K562 (cell line): Measurements from ENCODE around the gene PTPN1. TPM values are rescaled to one million over a fixed set of nuclear protein-coding genes. Genes with fewer than 3 reads are reported as not detected.

Source experiments
- ATAC-seq: fragments of 200-7000 bp; cut with Tn5 transposase; 3 replicates; pipeline ENCODE4 v1.9.1; 2020; ENCODE audit warnings: moderate library complexity
- BruUV-seq: library from RNA; stranded (reverse); fragments of 400-500 nt; replicated peaks from 2 replicates; lab custom pipeline; 2021; lab: Mats Ljungman, UMichigan
- CTCF ChIA-PET: fragments of 300-600 bp; formaldehyde crosslinking; extraction: SDS; loops from one replicate; lab custom pipeline; 2021; ENCODE audit warnings: low intra/inter-chr PET ratio; lab: Yijun Ruan, JAX
- POLR2A ChIA-PET: fragments of 300-600, 350-650 bp; sonication (Branson Sonifier 250); formaldehyde crosslinking; extraction: SDS; loops from one replicate; lab custom pipeline; 2021; ENCODE audit warnings: antibody characterized with exemption, inconsistent platforms; lab: Yijun Ruan, JAX
- DNase-seq, 4 experiments: peaks; one replicate each; pipeline versions ENCODE4 v3.0.0 to v3.0.0-alpha.2; 2011 to 2018; ENCODE audit warnings: low spot score in 3 of 4, mixed read lengths in 3 of 4; ENCODE audit errors: extremely low read depth in 1 of 4
- FAIRE-seq: peaks from 2 replicates; lab custom pipeline; 2011; peaks lifted over from hg19 to GRCh38; lab: Jason Lieb, UNC
- H2AFZ ChIP-seq: 2 replicates; pipeline ENCODE4 v1.6.0; 2011; ENCODE audit warnings: low read depth, low read length, control low read depth, inconsistent platforms
- H3K27ac ChIP-seq: fragments of 200-600 bp; 3 replicates; pipeline ENCODE4 v1.8.0; 2011; ENCODE audit warnings: low read depth, mild to moderate bottlenecking, control low read depth, inconsistent platforms, low read length, moderate library complexity, mixed read lengths; ENCODE audit errors: extremely low read depth
- H3K27me3 ChIP-seq, 2 experiments: fragments of 300-600 bp in 1 of 2; 2 replicates in 1 of 2; 3 replicates in 1 of 2; pipeline versions ENCODE4 v1.6.0 to v1.8.0; 2011; ENCODE audit warnings: inconsistent platforms in 2 of 2, low read length in 2 of 2, mild to moderate bottlenecking in 1 of 2, mixed read lengths in 1 of 2, moderate library complexity in 1 of 2; ENCODE audit not compliant: control insufficient read depth in 2 of 2, insufficient read depth in 2 of 2
- H3K36me3 ChIP-seq: fragments of 300-600 bp; 3 replicates; pipeline ENCODE4 v1.8.0; 2011; ENCODE audit warnings: mild to moderate bottlenecking, low read length, inconsistent platforms; ENCODE audit not compliant: control insufficient read depth, insufficient read depth
- H3K4me1 ChIP-seq, 2 experiments: fragments of 200-600 bp in 1 of 2; replicated peaks in 1 of 2; 2 replicates in 1 of 2; 3 replicates in 1 of 2; pipeline versions ENCODE4 v1.5.1 to v1.8.0; 2011; ENCODE audit warnings: inconsistent platforms in 2 of 2, low read length in 2 of 2, mild to moderate bottlenecking in 1 of 2, mixed read lengths in 1 of 2, moderate library complexity in 1 of 2; ENCODE audit not compliant: control insufficient read depth in 2 of 2, insufficient read depth in 2 of 2
- H3K4me2 ChIP-seq: 2 replicates; pipeline ENCODE4 v1.6.1; 2011; ENCODE audit warnings: low read length, control low read depth, inconsistent platforms, mixed read lengths; ENCODE audit not compliant: insufficient read depth
- H3K4me3 ChIP-seq: fragments of 200-600 bp; sonication (generic), shearing (Covaris generic); 2 replicates; pipeline ENCODE4 v1.5.1; 2016; ENCODE audit warnings: control low read depth, inconsistent platforms
- H3K79me2 ChIP-seq: fragments of 200-600 bp; 3 replicates; pipeline ENCODE4 v1.8.0; 2011; ENCODE audit warnings: low read length, inconsistent platforms; ENCODE audit not compliant: control insufficient read depth, insufficient read depth
- H3K9ac ChIP-seq, 2 experiments: 2 replicates each; pipeline versions ENCODE4 v1.6.0 to v1.6.1; 2011; ENCODE audit warnings: low read depth in 2 of 2, low read length in 2 of 2, control low read depth in 1 of 2, inconsistent platforms in 1 of 2, mild to moderate bottlenecking in 1 of 2, mixed read lengths in 1 of 2; ENCODE audit not compliant: insufficient read depth in 1 of 2
- H3K9me1 ChIP-seq: one replicate; pipeline ENCODE4 v1.6.0; 2011; ENCODE audit warnings: inconsistent platforms, mild to moderate bottlenecking, low read length, moderate library complexity; ENCODE audit not compliant: control insufficient read depth, insufficient read depth
- H3K9me3 ChIP-seq: replicated peaks from 2 replicates; pipeline ENCODE4 v1.5.1; 2011; ENCODE audit warnings: low read depth, low read length, inconsistent platforms; ENCODE audit not compliant: control insufficient read depth, insufficient read depth
- H4K20me1 ChIP-seq: replicated peaks from 2 replicates; pipeline ENCODE4 v1.6.1; 2011; ENCODE audit warnings: low read length, inconsistent platforms, mixed read lengths; ENCODE audit not compliant: control insufficient read depth, insufficient read depth
- EHMT2 ChIP-seq: fragments of 450-650 bp; IDR thresholded peaks from 2 replicates; pipeline ENCODE4 v1.6.1; 2018; ENCODE audit warnings: antibody characterized with exemption
- REST ChIP-seq, 2 experiments: fragments of 450-650 bp; formaldehyde crosslinking in 1 of 2; IDR thresholded peaks; 2 replicates each; pipeline versions ENCODE4 v1.4.0 to v1.6.1; 2014 to 2020; ENCODE audit warnings: mild to moderate bottlenecking in 2 of 2, borderline replicate concordance in 1 of 2, low read depth in 1 of 2
- ZBTB8A ChIP-seq: fragments of 450-650 bp; IDR thresholded peaks from 2 replicates; pipeline ENCODE4 v1.6.1; 2018; ENCODE audit warnings: mild to moderate bottlenecking, moderate library complexity; ENCODE audit not compliant: partially characterized antibody
- WGBS: fragments of 100-300 bp; shearing (Covaris generic); methylation state at CpG from one replicate; pipeline ENCODE4 v1.1.6; 2016; ENCODE audit warnings: low coverage, mixed read lengths; ENCODE audit not compliant: insufficient coverage; ENCODE audit errors: missing lambda C conversion rate; 5-methylcytosine and 5-hydroxymethylcytosine counted together
- in situ Hi-C: fragments of 300-500 bp; cut with MboI; formaldehyde crosslinking; loops from 4 replicates; pipeline ENCODE4 v1.15.0; 2018; ENCODE audit warnings: inconsistent platforms, mixed read lengths
- intact Hi-C: fragments of 100-400 bp; cut with micrococcal nuclease; formaldehyde crosslinking; loops from 2 replicates; pipeline ENCODE4 v1.14.2; 2022
- polyA plus RNA-seq, 8 experiments: library from polyadenylated mRNA; depleted of rRNA in 4 of 8; stranded (reverse) in 5 of 8; unstranded in 3 of 8; fragments of >200 nt; fragmentation: Nextera tagmentation in 2 of 8; fragmentation: Illumina TruSeq in 1 of 8; extraction: Ambion mirVana in 2 of 8; extraction: Trizol in 1 of 8; gene quantifications; 2 replicates each; pipeline versions ENCODE4 v1.2.1 to v1.2.3, GENCODE V29; 2011 to 2014; ENCODE audit warnings: inconsistent platforms in 1 of 8, missing spikeins in 1 of 8
- total RNA-seq, 7 experiments: library from RNA; depleted of rRNA in 6 of 7; stranded (reverse); fragments of >200 nt in 6 of 7; fragmentation: Illumina TruSeq in 2 of 7; extraction: Trizol in 2 of 7; gene quantifications; 2 replicates each; pipeline versions ENCODE4 v1.2.1 to v1.2.3, GENCODE V29; 2011 to 2021; ENCODE audit warnings: low replicate concordance in 1 of 7

PTPN1 gene
- total and polyA plus RNA-seq, 9 of the 15 experiments (the other 6 are each of a cell fraction or from before 2014, with no cell fraction given) = 11.0 to 85.3 (median 54.0) TPM

- CTCF ChIA-PET = no interaction called here
- BruUV-seq = no TSS peak
Measured at GRCh38 chr20:50472693-50473664, 37.2 kb upstream of the PTPN1 start.

More at GRCh38 chr20:50472693-50473664, 37.2 kb upstream of the PTPN1 start:
- no peaks in the 10 kb centered on the region for H3K9me1 ChIP-seq
- H3K36me3 ChIP-seq = no peaks in the 10 kb centered on the region
- H3K4me3 ChIP-seq = no peak overlapping the region
- H3K27me3 ChIP-seq = no peaks in the 10 kb centered on the region
- no peak overlapping the region for H3K27ac ChIP-seq
- intact Hi-C loops (no loop called here), in situ Hi-C loops (no loop called here)
- DNase-seq (no peak), ATAC-seq (no peak), FAIRE-seq (no peak)
- no peak overlapping the region for H3K4me2 ChIP-seq
- TF ChIP-seq EHMT2 (0 out of 2 replicates have a peak, but pooled peaks have one; percentile 51), REST (IDR thresholded peaks at IDR 0.05; ENCODE audit: borderline replicate concordance) (peak; percentile 75), REST (CRISPR knock-in tag; IDR thresholded peaks at IDR 0.05; ENCODE audit: low read depth) (no peak), ZBTB8A (no peak)
- no peaks in the 10 kb centered on the region for H3K9me3 ChIP-seq
- H4K20me1 ChIP-seq = no peaks in the 10 kb centered on the region
- 73% methylated on average over 12 of the region's 12 CpGs for WGBS
- POLR2A ChIA-PET = no interaction called here
- peak overlapping the region; percentile 6; the same call in 1 of the 2 replicates for H2AFZ ChIP-seq
- peaks cover 6 to 36% of the 10 kb centered on the region in 2 experiments; a peak in 4 of 5 replicates for H3K4me1 ChIP-seq
- H3K9ac ChIP-seq = no peak overlapping the region
- H3K79me2 ChIP-seq = no peaks in the 10 kb centered on the region
